Measurements from ENCODE around the gene OR7G2.

DNA sequence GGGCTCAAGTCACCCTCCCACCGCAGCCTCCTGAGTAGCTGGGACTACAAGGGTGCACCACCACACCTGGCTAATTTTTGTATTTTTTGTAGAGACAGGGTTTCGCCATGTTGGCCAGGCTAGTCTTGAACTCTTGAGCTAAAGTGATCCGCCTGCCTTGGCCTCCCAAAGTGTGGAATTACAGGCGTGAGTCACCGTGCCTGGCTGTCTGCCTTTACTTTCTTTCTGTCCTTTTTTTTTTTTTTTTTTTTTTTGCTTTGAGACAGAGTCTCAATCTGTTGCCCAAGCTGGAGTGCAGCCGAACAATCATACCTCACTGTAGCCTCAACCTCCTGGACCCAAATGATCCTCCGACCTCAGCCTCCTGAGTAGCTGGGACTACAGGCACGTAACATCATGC is 45.4 kb downstream of the OR7G2 start:
- no peak for TF ChIP-seq CTCF (IDR thresholded peaks at IDR 0.05)
- TF ChIP-seq POLR2AphosphoS5 (IDR thresholded peaks at IDR 0.05; ENCODE audit: low read depth, low read length): no peak
- no peak for TF ChIP-seq SIN3A (IDR thresholded peaks at IDR 0.05; ENCODE audit: borderline replicate concordance, insufficient read depth, low read depth, low read length)
